GM23338 (cell line): ENCODE data around the gene RAC2. TPM values are rescaled to one million over a fixed set of nuclear protein-coding genes. Genes with fewer than 3 reads are reported as not detected.
"Not testable (repeated sequence)": the region's sequence is repeated elsewhere in the genome, so short reads cannot be mapped to it uniquely, and the experiment has no call there.

Experiments used
- ATAC-seq: fragments of 200-7000 bp; cut with Tn5 transposase; 3 replicates; pipeline ENCODE4 v1.9.1; 2020
- DNase-seq: peaks from one replicate; pipeline ENCODE4 v3.0.0-alpha.2; 2015; ENCODE audit warnings: low spot score
- H2AFZ ChIP-seq: fragments of 200-600 bp; sonication (generic); 2 replicates; pipeline ENCODE4 v1.8.0; 2016; ENCODE audit warnings: antibody characterized with exemption, mild to moderate bottlenecking, moderate library complexity
- H3F3A ChIP-seq: fragments of 200-600 bp; sonication (generic); replicated peaks from 2 replicates; pipeline ENCODE4 v1.8.0; 2017; ENCODE audit warnings: antibody characterized with exemption, mixed run types, low read depth
- H3K27ac ChIP-seq: fragments of 200-600 bp; sonication (generic); 2 replicates; pipeline ENCODE4 v1.6.1; 2016; ENCODE audit warnings: low read depth
- H3K27me3 ChIP-seq: fragments of 200-600 bp; sonication (generic); 2 replicates; pipeline ENCODE4 v1.8.0; 2016; ENCODE audit warnings: mild to moderate bottlenecking, mixed run types, moderate library complexity; ENCODE audit not compliant: insufficient read depth
- H3K36me3 ChIP-seq: fragments of 200-600 bp; sonication (generic); 2 replicates; pipeline ENCODE4 v1.8.0; 2016; ENCODE audit warnings: mild to moderate bottlenecking; ENCODE audit not compliant: insufficient read depth
- H3K4me1 ChIP-seq: fragments of 200-600 bp; sonication (generic); 2 replicates; pipeline ENCODE4 v1.8.0; 2016; ENCODE audit warnings: mild to moderate bottlenecking, moderate library complexity; ENCODE audit not compliant: insufficient read depth
- H3K4me2 ChIP-seq: fragments of 200-600 bp; sonication (generic); 2 replicates; pipeline ENCODE4 v1.7.1; 2017; ENCODE audit warnings: mixed run types
- H3K4me3 ChIP-seq: fragments of 200-600 bp; sonication (generic); 2 replicates; pipeline ENCODE4 v1.6.1; 2016; ENCODE audit warnings: mixed run types
- H3K79me2 ChIP-seq: fragments of 200-600 bp; sonication (generic); replicated peaks from 2 replicates; pipeline ENCODE4 v1.8.0; 2017; ENCODE audit warnings: mild to moderate bottlenecking; ENCODE audit not compliant: insufficient read depth
- H3K9me2 ChIP-seq: fragments of 200-600 bp; sonication (generic); 2 replicates; pipeline ENCODE4 v1.8.0; 2017; ENCODE audit not compliant: insufficient read depth
- H4K20me1 ChIP-seq: fragments of 200-600 bp; sonication (generic); replicated peaks from 2 replicates; pipeline ENCODE4 v1.8.0; 2017; ENCODE audit warnings: mild to moderate bottlenecking; ENCODE audit not compliant: insufficient read depth
- H3K27ac Mint-ChIP-seq: 2 replicates; pipeline ENCODE4 v1.8.0; 2020; ENCODE audit warnings: inconsistent platforms, mild to moderate bottlenecking, moderate library complexity, mixed read lengths
- H3K27me3 Mint-ChIP-seq: 3 replicates; pipeline ENCODE4 v1.8.0; 2022; ENCODE audit warnings: low read depth, mild to moderate bottlenecking, moderate library complexity, mixed read lengths, inconsistent platforms; ENCODE audit not compliant: insufficient read depth, poor library complexity
- H3K36me3 Mint-ChIP-seq: 3 replicates; pipeline ENCODE4 v1.8.0; 2021; ENCODE audit warnings: low read depth, mild to moderate bottlenecking, inconsistent platforms, moderate library complexity, mixed read lengths
- H3K4me1 Mint-ChIP-seq: 3 replicates; pipeline ENCODE4 v1.8.0; 2020; ENCODE audit warnings: mild to moderate bottlenecking, inconsistent platforms, mixed read lengths
- H3K4me3 Mint-ChIP-seq: 3 replicates; pipeline ENCODE4 v1.8.0; 2021; ENCODE audit warnings: moderate library complexity, mild to moderate bottlenecking, inconsistent platforms, mixed read lengths
- H3K9me3 Mint-ChIP-seq: 3 replicates; pipeline ENCODE4 v1.8.0; 2020; ENCODE audit warnings: moderate library complexity, mild to moderate bottlenecking, inconsistent platforms, mixed read lengths
- CREB1 ChIP-seq: fragments of 250-450 bp; sonication (Bioruptor Pico); IDR thresholded peaks from 2 replicates; pipeline ENCODE4 v1.5.0; 2020; ENCODE audit warnings: low read depth, mild to moderate bottlenecking, moderate library complexity
- CTCF ChIP-seq, 2 experiments: fragments of 200-600 bp in 1 of 2; sonication (generic) in 1 of 2; conservative IDR thresholded peaks; 2 replicates each; pipeline versions ENCODE4 v1.5.1 to v1.6.1; 2016 to 2017; ENCODE audit warnings: antibody characterized with exemption in 2 of 2, low read depth in 2 of 2, mild to moderate bottlenecking in 2 of 2, moderate library complexity in 1 of 2
- EZH2 ChIP-seq: fragments of 200-600 bp; sonication (generic); IDR thresholded peaks from one replicate; pipeline ENCODE4 v1.8.0; 2017; ENCODE audit warnings: antibody characterized with exemption, mild to moderate bottlenecking, low read depth; ENCODE audit not compliant: unreplicated experiment
- JUNB ChIP-seq: IDR thresholded peaks from one replicate; pipeline ENCODE4 v1.6.1; 2016; ENCODE audit warnings: antibody characterized with exemption; ENCODE audit not compliant: unreplicated experiment
- POLR2AphosphoS5 ChIP-seq: IDR thresholded peaks from 2 replicates; pipeline ENCODE4 v1.6.1; 2016; ENCODE audit warnings: antibody characterized with exemption, low read depth
- ZNF462 ChIP-seq: fragments of 250-450 bp; sonication (Bioruptor Pico); IDR thresholded peaks from 2 replicates; pipeline ENCODE4 v1.5.0; 2020; ENCODE audit warnings: mild to moderate bottlenecking, moderate library complexity
- polyA plus RNA-seq: library from polyadenylated mRNA; unstranded; fragments of >200 nt; fragmentation: Nextera tagmentation; extraction: Ambion mirVana; gene quantifications from 2 replicates; pipeline ENCODE4 v1.2.1, GENCODE V29; 2016
- total RNA-seq: library from RNA; depleted of rRNA; stranded (reverse); fragments of >200 nt; shearing (Covaris generic); gene quantifications from 2 replicates; pipeline ENCODE4 v1.2.3, GENCODE V29; 2014

RAC2 gene
- total and polyA plus RNA-seq, 2 experiments from 2014 or later, result 2.4 to 2.7 TPM

GRCh38 chr22:37253126-37253660, 9.1 kb upstream of the RAC2 start:
- Histone ChIP-seq H4K20me1 (no peaks in the 10 kb centered on the region), H3K27me3 (no peaks in the 10 kb centered on the region), H3K79me2 (no peaks in the 10 kb centered on the region), H2AFZ (0 out of 2 replicates have a peak overlapping the region, but pooled peaks have one; percentile 5), H3K4me3 (no peak overlapping the region), H3K4me2 (no peak overlapping the region), H3F3A (no peaks in the 10 kb centered on the region), H3K27ac (no peak overlapping the region), H3K4me1 (peaks cover 4% of the 10 kb centered on the region; the same call in 1 of the 2 replicates), H3K9me2 (no peaks in the 10 kb centered on the region), H3K36me3 (no peaks in the 10 kb centered on the region)
- DNase-seq, result peak; percentile 36
- no peak; the same call in 2 of the 3 replicates for ATAC-seq
- Mint-ChIP-seq H3K4me1 (peaks cover 16% of the 10 kb centered on the region), H3K27ac (no peak overlapping the region), H3K27me3 (peaks cover 4% of the 10 kb centered on the region), H3K4me3 (no peak overlapping the region), H3K9me3 (no peaks in the 10 kb centered on the region; the same call in 2 of the 3 replicates), H3K36me3 (no peaks in the 10 kb centered on the region)
- TF ChIP-seq CTCF (conservative IDR thresholded peaks at IDR 0.05; ENCODE audit: low read depth in 2 of 2) (peak; percentile 22 to 45; a peak in 2 of 4 replicates), ZNF462 (CRISPR knock-in tag) (no peak), POLR2AphosphoS5 (no peak), JUNB (no peak), CREB1 (CRISPR knock-in tag) (no peak), EZH2 (no peak)

GRCh38 chr22:37251836-37252235, 7.8 kb upstream of the RAC2 start:
- H3K4me3 Mint-ChIP-seq, H4K20me1 ChIP-seq, H3K27ac Mint-ChIP-seq, DNase-seq, H3K36me3 ChIP-seq, H3K4me2 ChIP-seq, H3K27me3 Mint-ChIP-seq, H3K9me2 ChIP-seq, H3K36me3 Mint-ChIP-seq, ATAC-seq, H3K4me1 ChIP-seq, H3F3A ChIP-seq, H3K27me3 ChIP-seq, H2AFZ ChIP-seq, H3K79me2 ChIP-seq, H3K27ac ChIP-seq, H3K9me3 Mint-ChIP-seq, H3K4me3 ChIP-seq: not testable (repeated sequence)
- peaks cover 14% of the 10 kb centered on the region for H3K4me1 Mint-ChIP-seq
